GM18511 (cell line): ENCODE results near the gene STAMBP.
"Not testable (repeated sequence)": the region's sequence is repeated elsewhere in the genome, so short reads cannot be mapped to it uniquely, and the experiment has no call there.

ENCODE experiments used
- ATAC-seq: cut with Tn5 transposase; IDR thresholded peaks from one replicate; pipeline ENCODE4 v1.9.1; 2021; ENCODE audit warnings: mild to moderate bottlenecking, moderate library complexity; ENCODE audit not compliant: unreplicated experiment

STAMBP gene

DNA sequence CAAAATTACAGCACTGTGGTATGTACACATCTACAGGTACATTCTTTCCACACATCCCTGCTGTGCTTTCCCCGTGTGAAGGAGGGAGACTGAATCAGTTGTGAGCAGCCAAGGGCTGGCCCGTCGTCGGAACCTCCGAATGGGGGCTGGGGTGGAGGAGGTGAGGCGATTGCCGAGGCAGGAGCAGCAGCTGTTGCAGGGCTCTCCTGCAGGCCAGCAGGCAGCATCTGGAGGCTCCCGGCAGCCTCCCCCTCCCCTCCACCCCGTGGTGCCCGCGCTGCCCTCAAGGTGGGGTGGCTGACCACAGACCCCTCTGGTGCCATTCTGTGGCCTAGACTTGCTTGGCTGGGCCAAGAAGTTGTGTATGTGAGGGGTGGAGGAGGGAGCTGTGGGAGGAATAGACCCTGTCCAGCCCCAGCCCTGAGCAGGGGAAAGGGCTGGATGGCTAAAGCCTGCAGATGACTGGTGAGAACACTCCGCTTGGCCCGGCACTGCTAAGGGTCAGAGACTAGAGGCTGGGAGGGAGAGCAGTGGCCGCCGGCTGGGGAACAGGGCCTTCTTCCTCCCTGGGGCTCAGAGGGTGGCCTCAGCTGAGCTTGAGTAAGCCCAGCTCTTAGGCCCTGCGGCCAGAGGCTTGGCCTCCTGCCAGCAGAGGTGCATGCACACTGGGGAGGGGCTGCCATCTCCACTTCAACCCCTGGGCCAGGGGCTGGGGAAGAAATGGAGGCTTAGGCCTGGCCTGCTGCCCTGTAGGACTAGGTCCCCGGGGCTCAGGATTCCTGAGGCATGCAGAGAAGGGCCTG lies 7.6 kb downstream of the STAMBP start:
- no peak for ATAC-seq

DNA sequence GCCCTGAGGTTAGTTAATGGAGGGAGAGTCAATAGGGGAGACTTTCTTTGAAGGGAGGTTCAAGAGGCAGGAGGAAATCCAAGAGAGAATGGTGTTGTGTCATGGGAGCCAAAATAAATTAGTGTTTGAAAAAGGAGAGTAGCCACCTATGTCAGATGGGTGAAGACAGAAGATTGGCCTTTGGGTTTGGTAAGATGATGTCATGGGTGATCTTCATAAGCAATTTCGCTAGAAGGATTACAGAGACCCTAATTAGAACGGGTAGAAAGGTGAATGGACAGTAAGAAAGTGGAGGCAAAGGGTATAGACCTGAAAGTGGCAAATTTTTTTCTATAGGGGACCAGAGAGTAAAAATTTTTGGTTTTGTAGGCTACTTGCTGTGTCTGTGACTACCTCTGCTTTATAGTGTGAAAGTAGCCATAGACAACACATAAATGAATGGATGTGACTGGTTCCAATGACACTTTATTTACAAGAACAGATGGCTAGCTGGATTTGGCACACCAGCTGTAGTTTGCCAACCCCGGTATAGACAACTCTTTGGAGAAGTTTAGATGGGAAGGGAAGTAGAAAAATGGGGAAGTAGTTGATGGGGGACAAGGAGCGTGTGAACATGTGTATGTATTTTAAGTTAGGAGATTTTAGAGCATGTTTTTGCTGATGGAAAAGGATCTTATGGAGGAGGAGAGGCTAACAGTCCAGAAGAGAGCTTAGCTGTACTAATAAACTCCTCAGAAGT lies 9.3 kb downstream of the STAMBP start:
- ATAC-seq: no peak

DNA sequence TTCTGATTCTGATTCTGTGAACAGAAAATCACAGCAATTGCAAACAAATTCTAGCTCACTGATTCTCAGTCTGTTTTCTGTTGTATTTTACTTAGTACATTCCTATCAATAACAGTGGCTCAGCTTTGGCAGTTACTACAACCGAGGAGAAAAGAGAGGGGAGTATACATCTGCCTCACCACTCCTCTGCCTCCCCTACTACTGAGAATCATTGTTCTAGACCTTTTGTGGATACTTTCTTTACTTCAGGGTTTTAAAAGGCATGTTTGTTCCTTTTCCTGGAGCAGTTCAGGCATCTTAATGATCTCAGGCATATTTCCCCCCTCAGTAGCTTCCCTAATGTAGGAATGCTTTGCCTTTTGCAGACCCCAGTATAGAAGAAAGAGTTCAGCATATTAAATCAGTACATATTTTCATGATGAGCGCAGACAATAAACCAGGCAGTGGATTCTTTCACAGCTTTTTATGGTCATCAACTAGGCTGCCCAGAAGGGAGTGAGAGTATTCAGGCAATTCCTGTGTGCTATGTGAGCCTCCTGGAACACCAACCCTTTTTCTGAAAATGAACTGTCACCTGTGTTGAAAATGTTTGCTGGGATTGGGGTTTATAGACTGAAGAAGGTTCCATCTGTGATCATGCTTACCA lies 10.3 kb downstream of the STAMBP start:
- no peak for ATAC-seq

DNA sequence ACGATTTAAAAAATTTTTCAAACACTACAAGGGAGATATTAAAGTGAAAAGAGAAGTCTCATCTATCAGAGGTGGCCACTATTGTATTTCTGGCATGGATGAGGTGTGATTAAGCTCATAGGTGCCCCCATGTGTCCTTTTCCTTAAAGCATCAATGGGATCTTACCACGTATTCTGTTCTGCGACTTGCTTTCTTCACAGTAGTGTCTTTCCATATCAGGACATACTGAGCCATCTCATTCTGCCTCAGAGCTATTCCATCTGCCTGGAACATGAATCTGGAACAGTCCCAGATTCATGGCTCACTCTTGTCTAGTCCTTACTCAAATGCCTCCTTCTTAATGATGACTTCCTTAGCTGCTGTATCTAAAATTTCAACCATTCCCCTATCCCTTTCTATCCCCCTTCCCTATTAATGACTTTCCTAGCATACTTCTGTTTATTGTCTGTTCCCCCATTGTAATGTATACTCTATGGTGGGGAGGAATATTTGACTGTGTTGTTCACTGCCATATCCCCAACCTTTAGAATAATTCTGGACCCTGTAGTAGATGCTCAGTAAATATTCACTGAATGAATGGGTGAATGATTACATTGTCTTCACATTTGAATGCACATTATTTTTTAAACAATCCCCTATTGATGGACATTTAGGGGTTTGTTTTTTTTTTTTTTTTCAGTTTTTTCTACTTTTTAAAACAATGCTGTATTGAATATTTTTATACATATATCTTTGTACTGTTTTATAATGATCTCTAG lies 11.1 kb downstream of the STAMBP start:
- no peak for ATAC-seq

DNA sequence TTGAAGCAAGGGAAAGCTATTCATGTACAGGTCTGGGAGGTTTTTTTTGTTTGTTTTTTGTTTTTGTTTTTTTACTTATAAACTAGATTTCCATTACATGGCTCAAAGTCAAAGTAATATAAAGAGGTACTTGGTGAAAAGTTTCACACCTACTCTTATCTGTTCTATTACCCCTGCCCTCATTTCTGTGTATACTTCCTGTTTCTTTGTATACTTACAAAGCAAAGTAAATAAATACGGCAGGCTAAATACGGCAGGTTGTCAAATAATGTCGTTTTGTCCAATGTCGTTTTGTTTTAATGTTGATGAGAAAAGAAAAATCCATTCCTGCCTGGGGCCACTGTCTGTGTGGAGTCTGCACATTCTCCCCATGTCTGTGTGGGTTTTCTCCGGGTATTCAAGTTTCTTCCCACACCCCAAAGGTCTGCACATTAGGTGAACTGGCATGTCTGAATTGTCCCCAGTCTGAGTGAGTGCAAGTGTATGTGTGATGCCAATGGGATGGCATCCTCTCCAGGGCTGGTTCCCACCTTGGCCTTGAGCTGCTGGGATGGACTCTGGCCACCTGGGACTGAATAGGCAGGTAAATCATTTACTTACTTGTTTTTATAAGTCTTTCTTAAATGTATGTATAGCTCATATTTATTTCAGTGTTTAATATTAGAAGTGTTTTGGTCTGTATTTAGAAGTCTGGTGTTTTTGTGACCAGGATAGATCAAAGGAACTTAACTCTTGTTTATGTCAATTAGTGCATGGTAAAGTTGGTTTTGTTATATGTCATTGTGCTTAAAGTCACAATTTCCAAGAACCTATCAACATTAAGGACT lies 13.4 kb downstream of the STAMBP start:
- no peak for ATAC-seq

DNA sequence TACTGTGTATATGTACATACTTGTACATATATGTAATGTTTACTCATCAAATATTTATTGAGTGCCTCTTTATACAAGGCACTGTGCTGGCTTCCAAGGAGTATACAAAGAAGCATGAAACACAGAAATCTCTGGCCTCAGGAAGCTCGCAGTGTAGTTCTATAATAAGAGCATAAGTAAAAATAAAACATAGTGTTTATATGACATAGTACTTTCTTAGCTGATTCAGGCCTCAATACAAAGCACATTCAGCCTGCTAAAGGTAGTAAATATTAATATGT lies 13.9 kb downstream of the STAMBP start:
- ATAC-seq: no peak

DNA sequence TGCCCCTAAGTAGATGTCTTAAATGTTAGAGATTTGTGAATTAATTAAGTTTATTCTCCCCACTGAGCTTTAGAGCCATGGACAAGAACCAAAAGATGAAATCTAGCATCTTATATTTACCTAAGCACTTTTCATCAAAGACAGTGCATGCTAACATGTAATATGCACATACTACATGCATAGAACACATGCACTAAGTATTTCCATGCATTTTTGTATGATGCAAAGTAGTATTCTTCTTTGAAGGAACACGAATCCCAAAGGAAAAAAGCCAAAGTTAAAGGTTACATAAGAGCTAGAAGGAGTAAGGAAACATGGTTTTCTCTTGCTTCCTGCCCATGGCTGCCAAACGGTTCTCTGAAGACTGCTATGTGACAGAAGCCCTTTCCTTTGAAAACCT lies 15.3 kb downstream of the STAMBP start:
- no peak for ATAC-seq

DNA sequence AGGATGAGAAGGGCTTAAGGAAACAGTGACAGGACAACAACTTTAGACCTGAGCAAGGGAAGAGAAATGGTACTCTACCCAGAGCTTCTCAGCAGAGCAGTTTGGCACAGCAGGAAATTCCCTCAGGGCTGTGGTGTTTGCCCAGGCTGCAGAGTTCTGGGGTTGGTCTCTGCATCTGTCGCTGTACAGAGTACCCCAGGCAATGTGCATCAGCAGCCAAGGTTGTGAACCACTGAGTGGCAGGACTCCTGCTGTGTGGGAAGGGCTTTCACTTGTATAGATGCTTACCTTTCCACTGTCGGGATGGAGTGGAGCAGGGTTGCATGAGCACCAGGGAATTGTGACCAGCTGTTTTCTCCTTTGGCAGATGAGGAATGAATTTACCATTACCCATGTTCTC lies 21.2 kb downstream of the STAMBP start:
- no peak for ATAC-seq

DNA sequence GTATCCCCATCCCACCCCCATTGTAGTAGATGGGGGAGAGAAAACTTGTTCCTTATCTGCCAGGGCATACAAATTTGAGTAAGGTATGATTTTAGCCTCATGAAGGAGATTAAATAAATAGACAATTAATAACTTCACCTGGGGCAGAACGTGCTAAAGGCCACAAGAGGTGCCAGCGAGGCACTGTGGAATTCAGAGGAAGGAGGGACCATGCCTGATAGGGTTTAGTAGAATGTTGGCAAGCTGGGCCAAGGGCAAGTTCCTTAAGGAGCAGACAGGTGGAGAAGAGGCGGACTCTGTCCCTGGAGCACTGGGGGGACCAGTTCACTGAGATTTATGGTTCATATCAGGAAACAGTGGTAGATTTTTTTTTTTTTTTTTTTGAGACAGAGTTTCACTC lies 22.5 kb downstream of the STAMBP start:
- no peak for ATAC-seq

DNA sequence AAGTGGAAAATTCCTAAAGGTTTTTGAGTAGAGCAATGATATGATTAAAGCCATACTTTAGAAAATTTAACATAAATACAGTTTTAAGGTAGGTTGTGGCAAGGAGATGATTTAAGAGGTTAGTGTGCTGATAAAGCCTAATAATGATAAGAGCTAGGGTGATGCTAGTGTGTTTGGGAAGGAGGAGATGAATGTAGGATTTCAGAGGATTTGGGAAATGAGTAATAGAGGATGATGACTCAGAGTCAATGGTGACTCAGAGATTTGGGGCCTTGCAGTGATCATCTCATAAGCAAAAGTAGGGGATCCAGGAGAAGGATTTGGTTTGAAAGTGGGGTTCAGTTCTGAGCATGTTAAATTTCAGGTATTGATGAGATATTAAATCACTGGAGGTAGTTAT lies 23.3 kb downstream of the STAMBP start:
- no peak for ATAC-seq

DNA sequence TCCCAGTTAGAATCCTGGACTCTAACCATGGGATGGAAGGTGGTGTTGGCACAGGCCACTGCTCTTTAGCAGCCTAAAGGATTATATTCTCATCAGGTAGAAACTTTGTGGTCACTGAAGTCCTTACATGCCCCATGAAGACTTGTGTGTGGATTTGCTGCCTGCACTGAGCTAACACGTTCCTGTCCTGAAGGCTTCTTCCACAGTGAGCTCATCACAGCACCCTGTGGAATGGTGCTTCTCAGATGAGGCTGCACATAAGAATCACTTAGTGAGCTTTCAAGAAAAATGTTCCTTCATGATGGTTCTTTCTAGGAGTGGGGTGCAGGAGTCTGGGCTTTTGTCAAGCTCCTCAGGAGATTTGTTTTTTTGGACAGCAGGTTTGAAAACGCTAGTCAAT lies 26.8 kb downstream of the STAMBP start:
- no peak for ATAC-seq

DNA sequence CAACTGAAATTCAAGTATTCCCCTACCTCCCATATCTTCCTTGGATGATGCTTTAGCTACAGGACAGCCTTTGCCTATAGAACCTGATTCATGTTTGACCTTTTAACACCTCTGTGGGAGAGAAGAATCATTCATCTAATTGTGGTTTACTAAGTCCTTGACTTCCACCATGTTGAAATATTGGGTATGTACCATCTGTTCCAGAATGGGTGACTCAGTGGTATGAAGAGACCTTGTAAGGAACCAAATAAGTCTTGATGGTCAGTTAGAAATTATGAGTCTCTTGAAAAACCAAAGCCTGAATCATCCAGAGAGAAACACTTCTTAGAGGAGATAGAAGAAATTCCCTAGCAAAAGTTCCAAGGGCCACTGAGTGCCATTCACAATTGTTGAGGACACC lies 27.5 kb downstream of the STAMBP start:
- no peak for ATAC-seq

DNA sequence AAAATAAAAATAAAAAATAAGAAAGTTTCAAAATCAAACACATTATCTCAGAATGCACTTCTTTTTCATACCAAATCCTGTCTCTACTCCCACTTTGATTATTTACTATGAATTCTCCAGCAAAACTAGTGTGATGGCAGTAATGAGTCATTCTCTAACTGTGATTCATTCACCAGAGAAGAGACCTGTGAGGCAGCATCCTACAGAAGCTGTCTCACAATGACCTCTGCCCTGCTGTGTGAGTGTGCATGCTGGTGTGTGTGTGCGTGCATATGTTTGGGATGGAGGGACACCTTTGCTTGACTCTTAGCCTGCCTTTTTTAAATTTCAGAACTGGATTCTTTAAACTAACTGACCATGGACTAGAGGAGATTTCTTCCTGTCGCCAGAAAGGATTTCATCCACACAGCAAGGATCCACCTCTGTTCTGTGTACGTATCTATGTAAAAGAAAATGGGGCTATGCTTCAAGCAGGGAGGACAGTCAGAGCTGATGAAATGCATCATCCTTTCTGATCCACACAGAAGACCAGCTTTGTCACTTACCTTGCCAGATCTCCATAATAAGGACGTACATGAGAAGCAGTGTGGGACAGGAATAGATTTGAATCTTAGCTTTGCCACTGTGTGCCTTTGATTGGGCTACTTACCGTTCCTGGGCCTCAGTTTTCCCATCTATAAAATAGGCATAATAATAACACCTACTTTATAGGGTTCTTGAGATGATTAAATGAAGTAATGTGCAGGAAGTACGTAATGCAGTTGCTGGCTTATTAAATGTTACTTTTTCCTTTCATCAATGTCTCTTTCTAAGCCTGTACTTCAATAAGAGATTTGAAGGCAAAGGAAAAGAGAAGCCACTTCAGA lies 31.2 kb downstream of the STAMBP start:
- no peak for ATAC-seq

DNA sequence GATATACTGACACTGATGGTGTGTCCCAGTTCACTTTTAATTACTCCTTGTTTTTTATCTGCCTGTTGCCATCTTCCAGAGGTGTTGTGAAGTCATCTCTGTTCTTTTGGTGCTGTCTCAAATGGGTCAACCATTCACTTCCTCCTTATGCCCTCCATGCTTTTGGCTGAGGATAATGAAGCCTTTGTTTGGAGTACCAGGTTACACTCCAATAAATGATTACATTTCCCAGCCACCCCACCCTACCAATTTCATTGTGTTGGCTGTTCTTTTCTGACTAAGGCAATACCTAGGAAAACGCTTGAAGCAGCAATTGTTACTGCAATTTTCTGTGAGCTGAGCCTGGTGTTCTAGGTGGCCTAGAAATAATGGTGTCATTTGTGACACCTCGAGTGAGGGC lies 34.2 kb downstream of the STAMBP start:
- no peak for ATAC-seq

DNA sequence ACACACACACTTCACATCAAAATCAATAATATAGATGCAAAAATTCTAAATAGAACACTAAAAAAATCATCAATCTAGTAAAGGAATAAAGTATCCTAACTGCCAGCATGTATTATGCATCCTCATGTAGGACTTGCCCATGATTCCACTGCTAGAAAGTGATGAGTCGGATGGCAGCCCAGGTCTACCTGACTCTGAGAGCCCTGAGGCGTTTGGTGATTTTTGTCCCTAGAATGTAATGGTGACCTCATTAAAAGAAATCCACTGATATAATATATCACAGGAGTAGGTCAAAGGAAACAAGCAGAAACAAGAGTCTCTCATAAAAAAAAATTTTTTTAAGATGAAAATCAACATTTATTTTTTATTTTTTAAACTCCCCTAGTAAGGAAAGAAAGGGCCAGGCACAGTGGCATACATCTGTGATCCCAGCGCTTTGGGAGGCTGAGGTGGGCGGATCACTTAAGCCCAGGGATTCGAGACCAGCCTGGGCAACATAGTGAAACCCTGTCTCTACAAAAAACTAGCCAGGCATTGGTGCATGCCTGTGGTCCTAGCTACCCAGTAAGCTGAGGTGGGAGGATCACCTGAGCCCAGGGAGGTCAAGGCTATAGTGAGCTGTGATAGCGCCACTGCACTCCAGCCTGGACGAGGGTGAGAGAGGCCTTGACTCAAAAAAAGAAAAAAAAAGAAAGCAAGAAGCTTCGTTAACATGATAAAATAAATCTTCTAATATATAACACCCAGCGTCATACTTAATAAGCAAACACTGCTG lies 39.6 kb downstream of the STAMBP start:
- no peak for ATAC-seq

DNA sequence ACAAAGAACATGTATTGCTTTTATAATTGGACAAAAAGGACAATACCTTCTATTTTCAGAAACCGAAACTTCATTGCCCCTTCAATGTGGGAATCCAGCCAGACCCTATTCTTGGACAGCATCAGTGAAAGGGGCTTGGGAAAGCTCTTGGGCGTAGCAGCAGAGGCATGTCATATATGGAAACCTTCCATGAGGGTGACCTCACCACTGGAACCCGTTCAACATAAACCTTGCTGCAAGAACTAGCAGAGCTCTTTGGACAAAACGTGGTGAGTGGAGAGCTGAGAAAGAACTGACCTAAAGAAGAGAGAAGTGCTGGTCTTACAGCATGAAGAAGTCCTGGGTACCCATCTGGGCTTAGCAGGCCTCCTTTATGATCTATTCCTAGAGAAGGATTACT lies 41.3 kb downstream of the STAMBP start:
- no peak for ATAC-seq

DNA sequence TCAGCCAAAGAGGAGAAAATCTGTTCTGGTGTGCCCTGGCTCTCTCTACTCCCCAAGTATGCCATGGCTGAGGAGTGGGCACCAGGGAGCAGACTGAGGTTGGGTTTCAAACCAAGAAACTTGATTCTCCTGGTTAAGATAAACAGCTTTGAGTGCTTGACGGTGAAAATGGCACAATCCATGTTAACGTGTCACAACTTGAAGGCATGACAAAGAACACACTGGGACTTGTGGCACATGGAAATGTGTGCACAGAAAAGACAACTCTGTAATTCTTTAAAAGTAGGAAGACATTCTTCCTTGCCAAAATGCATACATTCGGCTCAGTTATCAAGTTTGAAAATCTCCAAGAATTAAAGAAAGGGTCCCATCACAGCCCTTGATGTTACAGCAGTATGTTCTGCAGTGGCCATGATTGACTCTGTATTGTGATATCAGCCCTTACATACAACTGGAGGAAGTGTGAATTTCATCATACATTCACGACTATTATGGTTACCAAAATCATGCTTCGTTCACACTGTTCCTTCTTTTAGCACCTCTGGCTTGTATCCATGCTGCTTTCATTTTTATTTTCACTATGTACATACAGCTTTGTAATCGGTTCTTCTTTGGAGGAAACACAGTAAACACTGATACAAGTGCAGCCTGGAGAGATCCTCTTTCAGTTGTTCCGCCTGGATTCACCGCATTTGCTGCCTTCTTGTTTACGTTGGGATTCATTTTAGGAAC lies 48.5 kb downstream of the STAMBP start:
- ATAC-seq: no peak

DNA sequence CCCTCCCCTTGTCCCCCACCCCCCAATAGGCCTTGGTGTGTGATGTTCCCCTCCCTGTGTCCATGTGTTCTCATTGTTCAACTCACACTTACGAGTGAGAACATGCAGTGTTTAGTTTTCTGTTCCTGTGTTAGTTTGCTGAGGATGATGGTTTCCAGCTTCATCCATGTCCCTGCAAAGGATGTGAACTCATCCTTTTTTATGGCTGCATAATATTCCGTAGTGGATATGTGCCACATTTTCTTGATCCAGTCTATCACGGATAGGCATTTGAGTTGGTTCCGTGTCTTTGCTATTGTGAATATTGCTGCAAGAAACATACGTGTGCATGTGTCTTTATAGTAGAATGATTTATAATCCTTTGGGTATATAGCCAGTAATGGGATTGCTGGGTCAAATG lies 49.2 kb downstream of the STAMBP start:
- not testable (repeated sequence) for ATAC-seq
